ENCODE measurements around the gene ABCA8.

GRCh38 chr17:68963958-68964357 is 8.8 kb upstream of the ABCA8 start:
- TF ChIP-seq EZH2 (IDR thresholded peaks at IDR 0.05; ENCODE audit: low read depth, unreplicated experiment): no peak
- no peak for TF ChIP-seq POLR2AphosphoS5 (IDR thresholded peaks at IDR 0.05; ENCODE audit: low read depth)
- TF ChIP-seq CTCF (conservative IDR thresholded peaks at IDR 0.05; ENCODE audit: low read depth in 2 of 2): no peak
- no peak for TF ChIP-seq EZH2phosphoT487 (IDR thresholded peaks at IDR 0.05; ENCODE audit: unreplicated experiment)
- TF ChIP-seq ETS1 (IDR thresholded peaks at IDR 0.05): no peak

All from GM23338 (cell line).